GM20000 (cell line): ENCODE data around the gene PTX4.
"Not testable (repeated sequence)": the region's sequence is repeated elsewhere in the genome, so short reads cannot be mapped to it uniquely, and the experiment has no call there.

Source experiments
- DNase-seq: peaks from one replicate; pipeline ENCODE4 v3.0.0; 2012; ENCODE audit warnings: low spot score
- TF ChIP-seq, protein P1 (sequence below): IDR thresholded peaks from 2 replicates; pipeline ENCODE4 v1.5.1; 2012; ENCODE audit warnings: mild to moderate bottlenecking, control low read depth; ENCODE audit errors: extremely low read depth, missing control alignments

The PTX4 gene

DNA sequence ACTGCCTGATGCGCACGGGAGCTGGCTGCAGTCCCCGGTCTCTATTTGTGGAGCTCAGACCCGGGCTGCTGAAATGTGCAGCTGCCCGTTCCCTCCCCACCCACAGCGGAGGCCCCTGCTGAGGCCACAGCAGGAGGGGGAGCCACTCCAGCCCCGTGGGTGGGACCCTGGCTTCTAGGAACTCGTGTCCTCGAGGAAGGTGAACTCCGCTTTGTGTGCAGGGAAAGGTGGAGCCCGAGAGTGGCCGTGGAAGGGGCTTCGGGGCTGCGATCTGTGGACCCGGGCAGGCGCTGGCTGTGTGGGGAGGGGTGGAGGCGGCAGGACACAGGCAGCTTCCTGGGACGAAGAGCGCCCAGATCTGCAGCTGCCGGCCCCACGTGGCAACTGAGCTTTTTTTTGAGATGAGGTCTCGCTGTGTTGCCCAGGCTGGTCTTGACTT lies 47.3 kb downstream of the PTX4 start:
- TF ChIP-seq, protein P1, sequence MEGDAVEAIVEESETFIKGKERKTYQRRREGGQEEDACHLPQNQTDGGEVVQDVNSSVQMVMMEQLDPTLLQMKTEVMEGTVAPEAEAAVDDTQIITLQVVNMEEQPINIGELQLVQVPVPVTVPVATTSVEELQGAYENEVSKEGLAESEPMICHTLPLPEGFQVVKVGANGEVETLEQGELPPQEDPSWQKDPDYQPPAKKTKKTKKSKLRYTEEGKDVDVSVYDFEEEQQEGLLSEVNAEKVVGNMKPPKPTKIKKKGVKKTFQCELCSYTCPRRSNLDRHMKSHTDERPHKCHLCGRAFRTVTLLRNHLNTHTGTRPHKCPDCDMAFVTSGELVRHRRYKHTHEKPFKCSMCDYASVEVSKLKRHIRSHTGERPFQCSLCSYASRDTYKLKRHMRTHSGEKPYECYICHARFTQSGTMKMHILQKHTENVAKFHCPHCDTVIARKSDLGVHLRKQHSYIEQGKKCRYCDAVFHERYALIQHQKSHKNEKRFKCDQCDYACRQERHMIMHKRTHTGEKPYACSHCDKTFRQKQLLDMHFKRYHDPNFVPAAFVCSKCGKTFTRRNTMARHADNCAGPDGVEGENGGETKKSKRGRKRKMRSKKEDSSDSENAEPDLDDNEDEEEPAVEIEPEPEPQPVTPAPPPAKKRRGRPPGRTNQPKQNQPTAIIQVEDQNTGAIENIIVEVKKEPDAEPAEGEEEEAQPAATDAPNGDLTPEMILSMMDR = no peak

DNA sequence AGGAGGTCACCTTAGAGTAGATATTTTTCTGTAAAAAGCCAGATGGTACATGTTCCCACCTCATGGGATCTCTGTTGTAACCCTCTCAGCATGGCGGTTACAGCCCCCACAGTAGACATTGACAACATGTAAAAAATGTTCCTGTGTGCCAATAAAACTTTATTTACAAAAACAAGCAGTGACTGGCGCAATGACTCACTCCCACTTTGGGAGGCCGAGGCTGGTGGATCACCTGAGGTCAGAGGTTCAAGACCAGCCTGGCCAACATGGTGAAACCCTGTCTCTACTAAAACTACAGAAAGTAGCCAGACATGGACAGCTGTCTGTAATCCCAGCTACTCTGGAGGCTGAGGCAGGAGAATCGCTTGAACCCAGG lies 49.1 kb downstream of the PTX4 start:
- not testable (repeated sequence) for DNase-seq

More for the DNA sequence above, 47.3 kb downstream of the PTX4 start:
- DNase-seq = no peak

DNA sequence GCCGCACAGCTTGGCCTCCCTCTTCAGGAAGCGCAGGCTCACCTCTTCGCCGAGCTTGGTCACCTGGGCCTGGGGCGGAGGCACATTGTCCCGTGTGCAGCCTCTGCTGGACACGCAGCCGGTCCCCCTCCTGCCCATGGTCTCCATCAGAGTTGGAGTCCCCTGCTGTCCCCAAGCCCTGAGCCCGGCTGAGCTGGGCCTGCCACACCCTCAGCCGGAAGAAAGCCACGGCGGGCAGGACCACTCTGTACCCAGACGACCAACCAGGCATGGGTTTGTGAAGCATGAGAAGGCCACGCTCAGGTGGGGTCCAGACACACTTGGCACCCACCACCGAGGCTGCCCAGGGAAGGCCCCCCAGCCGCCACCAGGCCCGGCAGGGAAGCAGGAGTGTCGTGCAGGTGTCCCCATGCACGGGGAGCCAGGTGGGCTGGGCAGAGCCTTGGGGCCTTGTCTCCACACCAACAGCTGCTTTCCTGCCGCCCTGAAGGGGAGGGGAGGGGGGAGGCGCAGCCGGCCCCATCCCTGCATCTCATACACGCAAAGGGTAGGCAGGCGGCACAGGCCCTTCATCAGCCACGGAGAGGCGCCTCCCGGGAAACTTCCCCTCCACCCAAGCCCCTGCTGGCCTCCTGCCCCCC lies 49.6 kb downstream of the PTX4 start:
- no peak for DNase-seq
- TF ChIP-seq, protein P1 = no peak

- DNase-seq = no peak
- TF ChIP-seq, protein P1 = no peak
These were observed 50.3 kb downstream of the PTX4 start for GRCh38 chr16:1438229-1439057.

DNA sequence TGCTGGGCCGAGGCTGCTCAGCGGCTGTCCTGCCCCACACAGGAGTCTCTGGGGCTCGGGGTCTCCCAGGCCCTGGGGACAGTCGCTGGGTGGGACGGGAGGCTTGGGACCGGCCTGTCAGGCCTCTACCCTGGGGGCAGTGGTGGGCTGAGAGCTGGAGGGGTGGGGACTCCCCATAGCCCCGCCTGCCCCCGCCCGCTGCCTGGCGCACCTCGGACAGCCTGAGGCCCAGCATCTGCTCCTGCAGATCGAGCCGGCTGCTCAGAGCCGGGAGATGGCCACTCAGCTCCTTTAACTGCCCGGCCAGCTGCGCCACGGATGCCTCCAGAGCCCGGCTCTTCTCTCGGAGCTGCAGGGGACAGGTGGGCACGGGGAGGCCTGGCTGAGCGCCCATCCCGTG lies 51.1 kb downstream of the PTX4 start:
- TF ChIP-seq, protein P1 = no peak
- DNase-seq = no peak

- no peak for DNase-seq
- TF ChIP-seq, protein P1 = no peak
These were observed 51.9 kb downstream of the PTX4 start for GRCh38 chr16:1436731-1437355.

GRCh38 chr16:1435921-1436697 lies 52.6 kb downstream of the PTX4 start:
- TF ChIP-seq, protein P1 = no peak
- DNase-seq = no peak
